HG02623 (cell line): ENCODE results near the gene ENOX1.
"Not testable (repeated sequence)": the region's sequence is repeated elsewhere in the genome, so short reads cannot be mapped to it uniquely, and the experiment has no call there.

ENCODE experiments used
- ATAC-seq: cut with Tn5 transposase; IDR thresholded peaks from one replicate; pipeline ENCODE4 v1.9.1; 2021; ENCODE audit warnings: moderate library complexity; ENCODE audit not compliant: unreplicated experiment

Gene ENOX1

DNA sequence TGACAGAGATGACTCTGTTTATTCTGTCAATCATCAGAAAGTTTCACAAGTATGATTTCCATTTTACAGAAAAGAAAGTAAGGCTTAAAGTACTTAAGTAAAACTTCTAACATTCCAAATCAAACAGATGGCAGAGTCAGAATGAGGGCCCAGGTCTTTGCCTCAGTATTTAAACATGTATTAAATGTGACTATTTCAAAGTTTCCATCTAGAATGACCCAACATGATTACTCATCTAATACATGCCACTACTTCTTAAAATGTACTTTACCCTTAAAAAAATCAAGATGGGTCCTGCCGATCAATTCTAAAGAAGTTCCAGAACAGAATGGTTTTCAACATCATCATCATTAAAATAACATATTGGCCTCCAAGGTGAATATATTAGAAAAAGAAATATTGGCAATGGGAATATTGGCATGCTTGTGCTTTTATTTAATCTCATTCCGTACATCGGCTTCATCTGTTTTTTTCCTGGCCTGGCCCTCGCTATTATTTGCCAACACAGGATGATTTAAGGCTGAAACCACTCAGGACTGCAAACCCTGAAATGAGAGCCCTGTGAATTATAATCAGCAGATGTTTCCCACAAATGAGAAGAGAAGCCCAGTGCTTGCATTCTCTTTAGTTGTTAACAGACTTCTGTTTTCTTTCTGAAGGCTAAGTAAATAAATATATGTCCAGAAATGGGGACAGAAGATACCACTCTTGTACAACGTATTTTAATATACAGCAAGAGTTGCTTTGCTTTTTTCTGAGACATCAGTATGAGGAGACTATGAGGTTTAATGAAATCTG is 423.4 kb downstream of the ENOX1 start:
- ATAC-seq: no peak

DNA sequence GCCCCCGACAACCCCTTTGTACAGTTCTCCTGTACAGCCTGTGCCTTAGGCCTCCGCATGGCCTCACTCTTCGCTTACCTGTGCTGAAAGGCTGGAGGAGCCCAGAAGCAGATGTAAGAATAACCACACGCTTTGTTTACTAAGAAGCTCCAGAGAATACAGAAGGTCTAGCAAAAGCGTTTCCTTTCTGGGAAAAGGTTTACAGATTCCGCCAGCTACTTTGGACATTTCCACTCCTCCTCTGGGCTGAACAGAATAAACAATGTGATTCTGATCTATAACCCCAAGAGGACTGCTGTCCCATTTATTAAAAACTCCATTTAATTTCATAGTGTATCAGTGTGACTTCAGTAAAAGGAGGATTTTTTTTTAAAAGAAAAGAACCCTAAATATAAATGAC is 424.2 kb downstream of the ENOX1 start:
- no peak for ATAC-seq

DNA sequence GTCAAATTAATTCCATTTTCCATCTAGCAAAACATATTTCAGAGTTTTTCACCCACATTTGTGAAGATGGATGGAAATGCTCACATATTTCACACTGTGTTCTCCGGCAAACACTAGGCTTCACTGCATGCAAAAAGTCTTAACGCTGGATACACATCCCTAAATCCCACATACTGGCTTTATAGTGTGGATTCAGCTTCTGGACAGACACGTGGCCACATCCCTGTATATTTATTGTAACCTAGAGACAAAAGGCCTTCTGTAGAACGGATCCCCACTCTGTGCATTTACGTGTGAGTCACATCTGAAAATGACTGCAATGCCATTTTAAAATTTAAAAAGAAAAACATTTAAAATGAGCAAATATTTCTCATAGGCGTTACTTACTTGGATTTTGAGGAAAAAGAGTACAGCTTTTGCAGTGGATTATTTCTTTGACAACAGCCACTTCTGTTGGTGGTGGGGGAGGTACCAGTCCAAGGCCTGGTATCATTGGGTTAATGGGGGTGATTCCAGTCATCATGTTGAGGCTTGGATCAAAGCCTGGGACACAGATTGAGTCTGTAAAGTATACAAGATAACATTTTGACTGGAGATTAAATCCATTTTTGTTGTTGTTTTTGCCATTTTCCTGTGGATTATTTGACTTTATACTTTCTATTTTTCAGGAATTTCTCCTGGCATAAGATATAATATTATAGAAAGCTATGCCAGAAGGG is 425.7 kb downstream of the ENOX1 start:
- ATAC-seq: no peak

DNA sequence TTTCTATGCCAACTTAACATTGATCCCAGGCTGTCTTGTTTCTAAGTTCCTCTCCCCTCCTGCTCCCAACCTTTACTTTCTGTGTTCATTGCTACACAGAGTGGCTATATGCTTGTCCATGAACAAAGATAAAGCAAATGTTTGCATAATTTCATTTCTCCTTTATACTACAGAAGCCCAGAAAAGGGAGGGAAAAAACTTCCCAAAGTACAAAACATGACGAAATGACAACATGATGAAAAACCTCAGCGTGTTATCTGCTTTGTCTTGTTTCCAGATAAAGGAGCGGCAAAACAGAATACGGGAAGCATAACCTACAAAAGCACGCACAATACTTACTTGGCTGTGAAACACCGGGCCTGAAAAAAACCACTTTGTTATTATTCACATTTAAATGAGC is 426.6 kb downstream of the ENOX1 start:
- ATAC-seq: no peak

DNA sequence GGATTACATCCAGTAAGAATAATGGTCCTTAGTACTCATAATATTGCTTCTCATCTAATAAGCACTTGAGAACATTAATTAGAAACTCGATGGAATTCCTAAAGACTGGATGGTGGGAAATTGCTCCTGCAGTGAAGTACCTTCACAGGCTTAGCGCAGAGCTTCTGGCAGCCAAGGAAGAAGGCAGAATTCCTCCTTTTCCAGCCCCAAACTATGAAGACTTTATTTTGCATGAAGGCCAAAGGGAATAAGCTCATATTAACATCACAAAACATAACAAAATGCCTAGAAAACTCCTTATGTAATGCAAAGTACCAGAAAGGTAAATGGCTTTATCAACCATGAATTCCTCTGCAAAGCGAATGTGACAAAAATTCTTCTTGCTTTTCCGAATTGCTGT is 427.2 kb downstream of the ENOX1 start:
- ATAC-seq: no peak

DNA sequence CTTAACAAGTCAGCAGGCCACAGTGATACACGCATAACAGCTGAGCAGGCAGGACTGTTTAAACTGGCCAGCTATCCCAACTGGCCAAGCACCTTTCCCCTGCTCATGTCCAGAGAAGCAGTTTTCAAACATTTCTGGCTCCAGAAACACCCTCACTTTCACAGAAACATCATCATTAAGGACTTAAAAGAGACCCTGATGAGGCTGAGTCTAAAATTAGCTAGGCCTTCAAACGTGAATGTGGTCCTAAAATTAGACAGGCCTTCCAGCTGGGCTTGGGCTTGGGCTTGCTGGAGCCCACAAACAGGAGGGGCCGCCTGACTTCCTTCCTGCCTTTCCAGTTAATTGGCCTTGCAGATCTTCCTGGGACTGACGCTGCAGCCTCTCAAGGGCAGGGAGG is 429.2 kb downstream of the ENOX1 start:
- no peak for ATAC-seq

DNA sequence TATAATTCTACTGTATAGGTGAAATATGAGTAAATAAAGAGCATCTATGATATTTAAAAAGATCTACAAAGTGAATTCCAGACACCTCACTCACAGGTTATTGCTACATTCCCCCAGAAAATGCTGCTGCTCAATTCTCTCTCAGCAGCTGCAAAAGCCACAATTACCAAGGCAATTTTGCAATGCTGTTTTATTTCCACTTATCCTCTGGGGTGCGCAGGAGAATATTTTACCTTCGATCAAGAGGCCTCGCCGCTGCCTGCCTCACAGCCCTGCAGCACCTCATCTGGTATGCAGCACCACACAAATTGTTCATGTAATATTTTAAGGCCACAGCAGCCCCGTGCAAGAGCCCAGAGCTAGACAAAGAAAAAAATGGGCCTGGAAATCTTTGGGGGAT is 430.2 kb downstream of the ENOX1 start:
- ATAC-seq: no peak

DNA sequence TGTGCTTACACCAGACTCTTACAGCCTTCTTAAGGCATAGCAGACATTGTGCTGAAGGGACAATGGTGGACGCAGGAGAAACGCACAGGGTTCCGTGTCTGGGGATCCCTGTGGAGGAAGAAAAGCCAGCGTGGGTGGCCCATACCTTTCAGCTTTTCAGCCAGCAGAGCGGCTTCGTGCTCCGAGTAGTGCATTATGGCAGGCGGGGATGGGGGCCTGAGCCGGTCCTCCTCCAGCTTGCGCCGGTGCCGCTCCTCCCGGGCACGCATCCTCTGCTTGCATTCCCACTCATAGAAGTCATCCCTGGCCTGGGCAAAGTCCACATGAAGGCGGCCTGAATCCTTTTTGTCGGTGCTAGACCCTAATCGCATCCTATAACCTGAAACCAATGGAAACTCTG is 431.0 kb downstream of the ENOX1 start:
- no peak for ATAC-seq

DNA sequence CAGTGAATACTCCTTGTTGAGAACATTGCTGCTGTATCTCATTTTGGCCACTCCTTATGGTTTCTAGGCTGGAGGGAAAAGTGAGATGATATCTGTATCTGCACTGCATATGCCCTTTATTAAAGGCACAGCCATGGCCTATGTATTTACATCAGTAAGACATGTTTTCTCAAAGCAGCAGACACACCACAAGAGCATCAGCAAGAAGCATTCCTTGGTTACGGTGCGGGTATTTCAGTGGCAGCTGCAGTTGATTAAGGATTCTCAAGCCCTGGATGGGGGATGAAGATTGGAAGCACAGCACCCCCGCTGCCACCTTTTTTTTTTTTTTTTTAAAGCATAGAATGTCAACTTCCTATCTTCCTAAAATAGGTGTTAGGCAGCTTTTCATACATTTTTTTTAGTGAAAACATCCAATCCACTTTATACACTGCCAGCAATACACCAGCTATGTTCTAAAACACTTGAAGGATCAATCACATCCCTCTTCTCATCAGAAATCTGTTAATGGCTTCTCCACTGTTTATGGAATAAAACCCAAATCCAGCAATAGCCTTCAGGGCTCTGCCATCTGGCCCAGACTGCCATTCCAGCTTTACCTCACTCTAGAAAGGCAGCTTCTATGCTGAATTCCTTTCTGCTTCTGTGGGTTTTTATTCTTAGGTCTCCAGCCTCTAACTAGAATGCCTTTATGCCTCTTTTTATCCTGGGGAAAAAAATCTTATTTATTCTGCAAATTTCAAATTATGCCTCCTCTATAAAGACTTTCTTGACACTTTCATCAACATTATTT is 432.4 kb downstream of the ENOX1 start:
- ATAC-seq: no peak

DNA sequence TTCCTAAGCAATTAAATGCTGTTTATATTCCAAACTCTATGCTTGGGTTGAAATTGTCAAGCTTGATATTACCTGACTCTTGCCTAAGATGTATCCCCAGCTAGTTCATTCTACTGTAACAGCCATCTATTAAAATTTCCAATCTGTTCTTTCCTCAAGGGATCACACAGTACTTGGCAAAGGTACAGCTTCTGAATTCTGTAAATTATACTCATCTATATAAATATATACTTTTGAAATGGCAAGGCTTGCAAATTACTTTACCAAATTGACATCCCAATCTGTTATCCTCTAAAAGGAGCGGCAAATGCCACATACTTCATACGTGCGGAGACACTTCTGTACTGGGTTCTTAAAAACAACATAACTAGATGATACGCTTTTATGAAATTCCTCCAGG is 433.1 kb downstream of the ENOX1 start:
- no peak for ATAC-seq

DNA sequence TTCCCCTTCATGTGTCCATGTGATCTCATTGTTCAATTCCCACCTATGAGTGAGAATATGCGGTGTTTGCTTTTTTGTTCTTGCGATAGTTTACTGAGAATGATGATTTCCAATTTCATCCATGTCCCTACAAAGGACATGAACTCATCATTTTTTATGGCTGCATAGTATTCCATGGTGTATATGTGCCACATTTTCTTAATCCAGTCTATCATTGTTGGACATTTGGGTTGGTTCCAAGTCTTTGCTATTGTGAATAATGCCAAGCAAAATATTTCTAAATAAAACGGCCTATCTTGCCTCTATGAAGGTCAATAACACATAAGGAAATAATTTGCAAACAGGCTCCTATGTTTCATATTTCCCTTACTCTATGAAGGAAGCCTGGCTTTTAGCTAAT is 435.2 kb downstream of the ENOX1 start:
- ATAC-seq: not testable (repeated sequence)

DNA sequence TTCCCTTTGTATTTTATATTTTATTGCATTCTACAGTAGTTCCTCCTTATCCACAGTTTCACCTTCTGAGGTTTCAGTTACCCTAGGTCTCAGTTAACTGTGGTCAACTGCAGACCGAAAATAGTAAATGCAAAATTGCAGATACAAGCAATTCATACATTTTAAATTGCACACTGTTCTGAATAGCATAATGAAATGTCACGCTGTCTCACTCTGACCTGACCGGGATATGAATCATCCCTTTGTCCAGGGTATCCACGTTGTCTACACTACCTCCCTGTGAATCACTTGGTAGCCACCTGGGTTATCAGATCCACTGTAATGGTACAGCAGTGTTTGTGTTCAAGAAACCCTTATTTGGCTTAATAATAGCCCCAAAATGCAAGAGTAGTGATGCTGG is 438.4 kb downstream of the ENOX1 start:
- no peak for ATAC-seq

DNA sequence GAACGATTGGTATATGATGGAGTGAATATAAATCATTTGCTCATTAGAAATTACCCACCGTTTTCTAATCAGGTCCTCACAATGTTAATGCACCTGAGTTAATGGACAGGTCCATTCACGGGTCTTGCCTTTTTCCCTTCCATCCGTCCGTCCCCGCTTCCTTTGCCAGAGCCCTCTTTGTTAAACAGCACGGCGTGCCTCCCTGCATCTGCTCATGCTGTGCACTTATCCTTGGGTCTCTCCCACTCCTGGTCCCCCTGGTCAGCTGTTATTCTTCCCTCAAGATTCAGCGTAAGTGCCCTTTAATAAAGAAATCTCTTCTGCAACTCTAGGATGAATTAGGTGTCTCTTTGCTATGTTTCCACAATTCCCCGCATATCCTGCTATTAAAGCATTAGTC is 438.9 kb downstream of the ENOX1 start:
- ATAC-seq: no peak

DNA sequence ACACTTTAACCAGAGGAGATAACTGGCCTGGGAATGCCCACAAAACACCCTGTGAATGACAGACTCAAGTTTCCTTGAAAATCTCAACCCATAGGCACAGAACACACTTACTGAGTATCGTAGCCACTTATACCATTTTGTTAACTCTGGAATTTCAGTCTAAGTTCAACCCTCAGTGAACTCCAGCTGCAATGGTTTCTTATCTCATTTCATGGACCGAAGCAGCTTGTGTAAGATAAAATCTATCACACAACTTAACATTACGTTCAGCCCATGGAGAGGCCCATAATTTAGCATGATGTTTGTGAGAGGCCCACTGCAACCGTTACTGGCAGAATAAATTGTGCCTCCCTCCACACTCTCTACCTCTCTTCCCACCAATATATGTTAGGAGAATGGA is 440.3 kb downstream of the ENOX1 start:
- no peak for ATAC-seq

DNA sequence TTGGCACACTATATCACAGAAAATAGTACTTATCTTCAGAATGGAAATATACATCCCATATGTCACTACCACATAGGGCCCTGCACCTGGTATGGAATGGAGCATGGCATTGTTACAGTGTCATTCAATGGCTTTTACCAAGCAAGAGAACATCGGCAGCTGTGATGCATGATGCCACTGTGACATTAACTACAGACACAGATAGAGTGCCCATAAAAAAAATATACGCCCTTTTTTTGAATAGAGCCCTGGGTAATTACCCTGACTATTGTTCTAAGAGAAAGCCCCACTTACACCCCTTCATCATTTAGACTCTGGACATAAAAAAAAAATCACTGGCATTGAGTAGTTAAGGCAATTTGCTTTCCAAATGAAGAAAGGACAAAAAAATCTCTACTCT is 443.1 kb downstream of the ENOX1 start:
- ATAC-seq: no peak

DNA sequence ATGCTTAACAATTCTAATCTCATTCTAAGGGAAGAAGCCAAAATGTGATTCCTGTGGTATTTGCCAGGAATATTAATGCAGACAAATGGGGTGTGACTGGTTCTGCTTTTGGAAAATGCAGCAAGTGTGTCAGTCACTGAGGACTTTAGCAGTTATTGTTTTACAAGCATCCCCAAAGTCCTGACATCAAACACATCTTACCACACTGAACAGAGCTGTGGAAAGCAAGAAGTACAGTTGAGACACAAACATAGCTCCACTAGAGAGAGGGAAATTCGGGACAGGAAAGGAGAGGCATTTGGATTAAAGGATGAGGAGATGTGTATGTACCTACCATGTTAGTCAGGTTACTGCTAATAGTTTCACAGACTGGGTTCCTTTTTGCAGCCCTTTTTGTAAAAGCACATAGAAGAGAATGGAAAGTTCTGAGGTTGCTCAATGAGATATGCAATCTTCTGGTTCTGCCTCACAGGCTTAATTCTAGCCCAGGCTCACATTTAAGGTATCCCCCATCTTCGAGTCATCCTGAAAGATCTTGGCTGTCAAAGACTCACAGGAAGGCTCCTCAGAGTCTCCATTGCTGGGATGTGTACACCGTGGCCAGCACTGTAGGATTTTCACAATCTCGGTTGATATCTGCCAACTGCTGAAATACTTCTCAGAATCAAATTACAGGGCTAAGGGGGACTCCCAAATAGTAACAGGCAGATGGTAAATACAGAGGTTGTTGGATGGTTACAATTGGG is 446.8 kb downstream of the ENOX1 start:
- ATAC-seq: no peak

DNA sequence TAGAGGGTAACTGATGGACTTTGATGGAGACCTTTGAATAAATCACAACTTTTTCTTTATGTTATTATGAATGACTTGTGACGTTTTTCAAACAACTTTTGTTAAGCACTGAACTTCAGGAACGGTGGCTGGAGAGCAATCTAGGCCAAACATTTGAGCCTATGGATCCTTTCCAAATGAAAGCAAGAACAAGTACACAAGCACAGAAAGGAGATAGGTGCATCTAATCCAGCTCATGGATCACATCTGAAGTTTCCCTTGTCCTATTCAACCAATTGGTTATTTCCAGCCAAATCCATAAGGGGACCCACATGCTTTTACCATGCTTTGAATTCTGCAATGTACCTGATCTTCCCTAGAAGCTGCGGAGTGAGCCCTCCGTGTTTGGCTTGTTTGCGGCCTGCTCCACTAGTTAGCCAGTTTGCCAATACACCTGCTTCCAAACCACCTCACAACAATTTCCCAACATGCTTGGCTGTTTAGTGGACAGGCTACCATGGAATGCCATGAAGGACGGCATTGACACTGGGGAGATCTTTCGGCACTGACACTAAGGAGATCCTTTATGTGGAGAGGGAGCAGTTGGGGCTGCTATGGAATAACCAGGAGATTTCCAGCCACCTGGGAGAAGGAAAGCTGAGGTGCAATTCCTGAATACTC is 447.5 kb downstream of the ENOX1 start:
- ATAC-seq: no peak

DNA sequence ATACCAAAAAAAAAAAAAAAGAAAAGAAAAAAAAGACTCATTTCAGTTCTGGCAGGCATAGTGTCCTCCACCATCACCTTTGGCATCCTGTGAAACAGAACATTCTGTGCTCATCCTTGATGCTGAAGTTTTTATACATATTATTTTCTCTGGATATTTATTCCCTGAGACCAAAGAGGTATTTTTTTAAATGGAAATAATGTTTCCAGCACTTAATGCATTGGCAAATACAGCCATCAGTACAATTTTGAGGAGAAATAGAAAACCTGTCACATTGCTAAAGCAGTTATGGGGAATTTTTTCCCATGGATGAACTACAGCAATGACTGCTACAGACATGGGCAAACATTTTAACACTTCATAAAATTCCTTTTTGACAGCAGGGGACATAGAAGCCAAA is 451.0 kb downstream of the ENOX1 start:
- no peak for ATAC-seq

DNA sequence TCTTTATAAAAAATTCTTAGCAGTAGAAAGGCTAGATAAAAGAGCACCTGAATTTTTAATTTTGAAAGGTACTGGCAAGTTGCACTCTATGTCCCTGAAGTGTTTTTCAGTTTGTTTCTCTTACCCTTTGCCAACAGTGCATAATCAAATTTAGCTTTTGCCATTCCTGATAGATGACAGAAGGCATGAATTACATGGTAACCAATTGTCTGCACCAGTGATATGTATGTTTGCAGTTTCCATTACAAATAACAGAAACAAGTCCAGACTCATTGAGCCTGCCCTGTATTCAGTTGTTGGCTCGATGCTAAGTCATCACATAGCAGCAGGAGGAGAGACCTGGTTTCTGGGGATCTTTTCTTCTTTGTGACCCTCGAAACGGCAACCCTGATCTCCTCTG is 453.6 kb downstream of the ENOX1 start:
- no peak for ATAC-seq

DNA sequence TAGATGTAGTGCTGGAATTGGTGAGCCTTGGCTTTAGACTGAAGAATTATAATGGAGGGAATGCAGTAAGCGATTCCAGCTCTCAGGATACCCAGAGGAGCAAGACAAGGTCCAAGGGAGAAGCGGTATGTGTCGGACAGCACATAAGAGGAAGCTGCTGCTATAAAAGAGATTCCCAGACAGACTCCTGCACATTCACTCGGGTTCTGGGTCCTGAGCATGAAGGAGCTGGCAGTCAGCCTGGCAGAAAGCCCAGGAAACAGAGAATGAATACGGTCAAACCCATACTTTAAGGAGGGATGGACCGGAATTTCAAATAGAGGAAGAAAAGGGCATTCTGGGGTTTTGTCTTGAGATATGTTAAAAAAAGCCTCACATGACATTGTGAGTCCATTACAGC is 455.1 kb downstream of the ENOX1 start:
- no peak for ATAC-seq

DNA sequence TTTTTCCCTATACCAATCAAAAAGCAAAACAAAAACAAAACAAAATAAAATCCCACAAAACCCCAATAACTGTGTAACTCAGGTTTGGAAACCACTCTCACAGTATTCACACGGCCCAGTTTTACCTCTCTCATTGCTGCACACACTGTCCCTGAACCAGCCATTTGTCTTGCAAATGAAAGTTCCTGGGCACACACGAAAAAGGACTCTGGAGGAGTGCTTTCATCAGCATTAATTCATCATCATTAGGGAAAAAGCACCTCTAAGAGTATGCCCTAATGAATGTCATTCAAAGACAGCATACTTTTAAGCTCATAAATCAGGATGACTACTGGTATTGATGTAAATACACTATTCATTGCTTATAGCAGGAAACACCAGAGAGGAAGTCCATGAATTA is 457.1 kb downstream of the ENOX1 start:
- no peak for ATAC-seq
